Nephron (organoid): ENCODE measurements around the gene HDAC7.

ENCODE experiments used
- H3K27ac Mint-ChIP-seq, 3 experiments: 2 replicates each; pipeline ENCODE4 v1.8.0; 2020; ENCODE audit warnings: mixed read lengths in 3 of 3, mild to moderate bottlenecking in 2 of 3, moderate library complexity in 1 of 3
- H3K27me3 Mint-ChIP-seq: 2 replicates; pipeline ENCODE4 v1.8.0; 2021; ENCODE audit warnings: low read depth, mild to moderate bottlenecking, moderate library complexity, mixed read lengths
- H3K36me3 Mint-ChIP-seq: 2 replicates; pipeline ENCODE4 v1.8.0; 2020; ENCODE audit warnings: low read depth, mixed read lengths
- H3K4me1 Mint-ChIP-seq: 2 replicates; pipeline ENCODE4 v1.8.0; 2020; ENCODE audit warnings: mixed read lengths
- H3K4me3 Mint-ChIP-seq, 3 experiments: 2 replicates each; pipeline ENCODE4 v1.8.0; 2020; ENCODE audit warnings: mild to moderate bottlenecking in 3 of 3, mixed read lengths in 3 of 3, moderate library complexity in 2 of 3
- H3K9me3 Mint-ChIP-seq: 2 replicates; pipeline ENCODE4 v1.8.0; 2020; ENCODE audit warnings: mixed read lengths
- TF ChIP-seq, protein P1 (sequence below), 3 experiments: fragments of 200-600 bp; sonication (generic); IDR thresholded peaks; one replicate each; pipeline ENCODE4 v1.5.0; 2021; ENCODE audit warnings: antibody characterized with exemption in 3 of 3; ENCODE audit not compliant: unreplicated experiment in 3 of 3

Gene HDAC7

DNA sequence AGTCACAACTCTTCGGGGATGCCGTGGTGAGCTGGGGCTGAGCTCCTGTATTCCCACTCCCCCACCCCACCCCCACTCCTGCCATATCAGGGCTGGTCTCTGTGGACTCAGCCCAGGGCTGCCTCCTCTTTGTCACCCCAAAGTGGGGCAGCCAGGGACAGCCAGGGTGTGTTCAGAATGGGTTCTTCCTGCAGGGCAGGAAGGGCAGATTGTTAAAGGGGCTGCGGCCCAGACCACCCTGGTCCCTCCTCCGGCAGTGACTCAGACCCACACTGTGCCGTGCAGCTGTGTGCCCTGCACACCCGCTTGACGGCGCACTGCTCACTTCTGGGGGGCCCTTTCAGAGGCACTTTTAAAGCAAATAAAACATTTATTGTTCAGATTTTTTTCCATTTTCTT lies 37.3 kb downstream of the HDAC7 start:
- Mint-ChIP-seq H3K9me3 (no peaks in the 10 kb centered on the region), H3K36me3 (peaks cover 33% of the 10 kb centered on the region), H3K4me1 (peaks cover 6% of the 10 kb centered on the region), H3K27me3 (no peaks in the 10 kb centered on the region), H3K4me3 (no peak overlapping the region), H3K27ac (peak overlapping the region in 2 of 3 experiments; percentile 6 to 26)
- TF ChIP-seq, protein P1, sequence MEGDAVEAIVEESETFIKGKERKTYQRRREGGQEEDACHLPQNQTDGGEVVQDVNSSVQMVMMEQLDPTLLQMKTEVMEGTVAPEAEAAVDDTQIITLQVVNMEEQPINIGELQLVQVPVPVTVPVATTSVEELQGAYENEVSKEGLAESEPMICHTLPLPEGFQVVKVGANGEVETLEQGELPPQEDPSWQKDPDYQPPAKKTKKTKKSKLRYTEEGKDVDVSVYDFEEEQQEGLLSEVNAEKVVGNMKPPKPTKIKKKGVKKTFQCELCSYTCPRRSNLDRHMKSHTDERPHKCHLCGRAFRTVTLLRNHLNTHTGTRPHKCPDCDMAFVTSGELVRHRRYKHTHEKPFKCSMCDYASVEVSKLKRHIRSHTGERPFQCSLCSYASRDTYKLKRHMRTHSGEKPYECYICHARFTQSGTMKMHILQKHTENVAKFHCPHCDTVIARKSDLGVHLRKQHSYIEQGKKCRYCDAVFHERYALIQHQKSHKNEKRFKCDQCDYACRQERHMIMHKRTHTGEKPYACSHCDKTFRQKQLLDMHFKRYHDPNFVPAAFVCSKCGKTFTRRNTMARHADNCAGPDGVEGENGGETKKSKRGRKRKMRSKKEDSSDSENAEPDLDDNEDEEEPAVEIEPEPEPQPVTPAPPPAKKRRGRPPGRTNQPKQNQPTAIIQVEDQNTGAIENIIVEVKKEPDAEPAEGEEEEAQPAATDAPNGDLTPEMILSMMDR (IDR thresholded peaks at IDR 0.05; ENCODE audit: unreplicated experiment in 3 of 3), result no peak

GRCh38 chr12:47781479-47782371 lies 38.0 kb downstream of the HDAC7 start:
- H3K27me3 Mint-ChIP-seq, result no peaks in the 10 kb centered on the region
- peaks cover 27% of the 10 kb centered on the region for H3K36me3 Mint-ChIP-seq
- TF ChIP-seq, protein P1 (IDR thresholded peaks at IDR 0.05; ENCODE audit: unreplicated experiment in 3 of 3), result no peak
- peak overlapping the region in 1 of 3 experiments; percentile 28 for H3K27ac Mint-ChIP-seq
- H3K9me3 Mint-ChIP-seq, result no peaks in the 10 kb centered on the region
- H3K4me1 Mint-ChIP-seq, result peaks cover 6% of the 10 kb centered on the region
- no peak overlapping the region for H3K4me3 Mint-ChIP-seq

DNA sequence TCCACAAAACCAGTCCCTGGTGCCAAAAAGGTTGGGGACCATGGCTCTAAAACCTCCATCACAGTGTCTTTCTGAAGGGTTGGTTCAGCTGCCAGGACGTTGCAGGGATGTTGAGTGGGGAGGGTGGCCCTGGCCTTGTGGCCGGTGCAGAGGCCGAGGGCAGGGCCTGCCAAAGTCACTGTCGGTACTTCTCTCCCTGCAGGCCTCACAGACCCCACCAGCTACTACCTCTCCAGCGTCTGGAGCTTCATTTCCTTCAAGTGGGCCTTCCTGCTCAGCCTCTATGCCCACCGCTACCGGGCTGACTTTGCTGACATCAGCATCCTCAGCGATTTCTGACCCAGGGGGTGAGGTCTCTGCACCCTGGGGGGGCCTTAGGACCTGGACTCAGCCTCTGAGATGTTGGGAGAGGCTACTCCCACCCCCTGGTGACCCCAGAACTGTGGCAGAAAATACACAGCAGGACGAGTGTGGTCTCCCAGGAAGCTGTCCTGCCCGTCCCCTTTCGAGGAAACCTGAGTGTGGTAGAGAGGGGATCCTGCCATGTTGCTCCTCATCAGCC lies 39.7 kb downstream of the HDAC7 start:
- peaks cover 12% of the 10 kb centered on the region for H3K4me1 Mint-ChIP-seq
- H3K9me3 Mint-ChIP-seq, result no peaks in the 10 kb centered on the region

DNA sequence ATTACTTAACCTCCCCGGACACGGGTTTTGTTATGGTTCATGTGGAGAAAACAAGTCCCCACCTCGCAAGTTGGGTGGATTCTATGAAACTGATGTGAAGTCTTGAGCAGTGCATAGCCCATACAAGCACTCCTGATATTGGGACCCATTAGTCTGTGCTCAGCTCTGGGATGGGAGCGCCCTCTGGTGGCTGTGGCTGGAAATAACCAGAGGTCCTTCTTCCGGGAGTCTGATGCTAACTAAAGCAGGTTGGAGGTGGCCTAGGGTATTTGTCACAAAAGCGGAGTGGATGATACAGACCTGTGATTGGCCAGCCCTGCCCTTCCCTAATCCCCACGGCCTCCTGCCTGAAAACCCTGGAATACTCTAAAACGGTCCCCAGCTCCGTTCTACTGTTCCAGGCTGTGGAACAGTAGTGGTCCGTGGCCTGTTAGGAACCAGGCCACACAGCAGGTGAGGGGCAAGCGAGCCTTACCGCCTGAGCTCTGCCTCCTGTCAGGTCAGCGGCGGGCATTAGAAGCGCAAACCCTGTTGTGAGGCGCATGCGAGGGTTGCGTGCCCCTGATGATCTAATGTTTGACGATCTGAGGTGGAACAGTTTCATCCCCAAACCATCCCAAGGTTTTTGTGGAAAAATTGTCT lies 40.3 kb downstream of the HDAC7 start:
- Mint-ChIP-seq H3K9me3 (no peaks in the 10 kb centered on the region), H3K4me3 (peak overlapping the region in 2 of 3 experiments; percentile 0 to 1), H3K4me1 (peaks cover 16% of the 10 kb centered on the region), H3K27me3 (peaks cover 5% of the 10 kb centered on the region), H3K36me3 (peaks cover 11% of the 10 kb centered on the region), H3K27ac (peak overlapping the region; percentile 2 to 35 (median 12))
- TF ChIP-seq, protein P1 (IDR thresholded peaks at IDR 0.05; ENCODE audit: unreplicated experiment in 3 of 3), result peak; percentile 91 to 96 (median 96)

More for the DNA sequence above, 39.7 kb downstream of the HDAC7 start:
- TF ChIP-seq, protein P1 (IDR thresholded peaks at IDR 0.05; ENCODE audit: unreplicated experiment in 3 of 3), result no peak
- Mint-ChIP-seq H3K27me3 (peaks cover 5% of the 10 kb centered on the region), H3K27ac (no peak overlapping the region), H3K36me3 (peaks cover 17% of the 10 kb centered on the region), H3K4me3 (no peak overlapping the region)

- Mint-ChIP-seq H3K27ac (peak overlapping the region; percentile 2 to 35 (median 12)), H3K4me3 (peak overlapping the region in 2 of 3 experiments; percentile 0 to 1), H3K36me3 (peaks cover 10% of the 10 kb centered on the region), H3K27me3 (peaks cover 8% of the 10 kb centered on the region), H3K9me3 (no peaks in the 10 kb centered on the region), H3K4me1 (peaks cover 22% of the 10 kb centered on the region)
- TF ChIP-seq, protein P1 (IDR thresholded peaks at IDR 0.05; ENCODE audit: unreplicated experiment in 3 of 3), result no peak
These were observed 40.8 kb downstream of the HDAC7 start for GRCh38 chr12:47778881-47779280.
